HG02885 (cell line): Measurements from ENCODE around the gene CHRNA1.

ENCODE experiments used
- ATAC-seq: cut with Tn5 transposase; IDR thresholded peaks from one replicate; pipeline ENCODE4 v1.9.1; 2021; ENCODE audit warnings: mild to moderate bottlenecking; ENCODE audit not compliant: unreplicated experiment, poor library complexity

CHRNA1 gene

DNA sequence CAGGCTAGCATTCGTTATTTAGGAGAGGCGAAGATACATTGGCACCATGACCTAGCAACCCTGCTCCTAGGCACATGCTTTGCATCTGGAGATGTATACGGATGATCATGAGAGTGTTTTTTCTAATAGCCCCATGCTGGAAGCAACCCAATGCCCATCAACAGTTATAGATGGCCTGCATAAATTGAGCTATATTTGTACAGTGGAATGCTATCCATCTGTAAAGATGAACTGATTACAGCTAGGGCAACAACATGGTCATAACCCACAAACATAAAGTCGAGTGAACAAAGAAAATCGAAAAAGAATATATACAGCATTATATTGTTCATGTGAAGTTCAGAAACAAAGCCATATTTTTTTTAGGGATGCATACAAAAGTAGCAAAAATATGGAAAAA is 20.6 kb upstream of the CHRNA1 start:
- ATAC-seq = no peak

DNA sequence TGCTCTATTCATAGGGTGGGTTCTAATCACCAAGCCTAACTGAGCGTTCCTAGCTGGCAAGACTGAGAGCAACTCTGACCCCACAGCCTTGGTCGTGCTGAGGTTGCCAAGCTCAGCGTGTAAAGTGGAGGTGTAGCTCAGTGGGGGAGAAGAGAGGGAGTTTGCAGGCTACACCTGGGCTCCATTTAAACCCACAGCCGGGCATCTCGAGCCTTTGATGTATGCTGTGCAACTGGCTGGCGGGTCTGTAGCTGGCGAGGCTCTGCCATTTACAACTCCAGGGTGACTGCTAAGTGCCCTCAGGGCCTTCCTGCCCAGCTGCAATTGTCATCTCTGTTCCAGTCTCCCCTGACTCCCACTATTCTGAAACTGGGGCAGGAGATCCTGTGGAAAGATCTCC is 20.0 kb upstream of the CHRNA1 start:
- ATAC-seq = no peak

GRCh38 chr2:174781996-174782395 is 17.7 kb upstream of the CHRNA1 start:
- ATAC-seq = no peak

GRCh38 chr2:174781298-174781697 is 17.0 kb upstream of the CHRNA1 start:
- no peak for ATAC-seq

GRCh38 chr2:174780856-174781255 is 16.6 kb upstream of the CHRNA1 start:
- no peak for ATAC-seq

- no peak for ATAC-seq
Observed at GRCh38 chr2:174780191-174780840, 16.0 kb upstream of the CHRNA1 start.

- ATAC-seq = no peak
Observed at GRCh38 chr2:174779361-174779928, 15.2 kb upstream of the CHRNA1 start.

- ATAC-seq = peak; percentile 75
Observed at GRCh38 chr2:174778085-174778981, 14.1 kb upstream of the CHRNA1 start.

DNA sequence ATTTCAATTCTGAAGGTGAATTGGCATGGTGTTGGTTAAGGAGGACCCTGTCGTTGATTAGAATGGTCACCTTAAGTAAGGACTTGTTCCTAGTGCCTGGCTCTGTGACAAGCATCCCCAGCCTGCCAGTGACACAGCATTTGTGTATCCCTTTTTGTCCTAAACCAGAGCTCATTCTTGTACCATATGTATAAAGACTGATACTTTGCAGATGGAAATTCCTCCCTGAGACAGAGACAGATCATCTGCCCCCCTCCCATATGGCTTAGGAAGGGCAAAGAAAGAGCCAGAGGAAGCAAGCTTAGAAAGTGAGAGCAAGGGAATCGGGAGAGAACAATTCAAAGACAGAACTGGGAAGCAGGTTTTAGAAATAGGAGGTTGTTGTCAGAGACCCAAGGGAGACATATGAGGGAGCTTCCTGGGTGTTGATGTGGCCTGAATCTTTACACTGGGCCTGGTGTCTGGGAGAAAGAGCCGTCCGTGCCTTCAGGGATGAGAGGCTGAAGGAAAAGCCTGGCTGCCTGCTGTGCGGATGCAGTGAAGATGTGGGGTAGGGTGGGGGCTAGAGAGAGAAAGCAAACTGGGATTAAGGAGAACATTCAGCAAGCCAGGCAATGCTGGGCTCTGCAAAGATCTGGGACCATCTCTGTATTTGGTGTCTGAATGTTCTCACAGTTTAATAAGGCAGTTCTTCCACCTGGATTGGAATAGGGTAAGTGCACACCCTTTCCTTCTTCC is 13.2 kb upstream of the CHRNA1 start:
- ATAC-seq = no peak

DNA sequence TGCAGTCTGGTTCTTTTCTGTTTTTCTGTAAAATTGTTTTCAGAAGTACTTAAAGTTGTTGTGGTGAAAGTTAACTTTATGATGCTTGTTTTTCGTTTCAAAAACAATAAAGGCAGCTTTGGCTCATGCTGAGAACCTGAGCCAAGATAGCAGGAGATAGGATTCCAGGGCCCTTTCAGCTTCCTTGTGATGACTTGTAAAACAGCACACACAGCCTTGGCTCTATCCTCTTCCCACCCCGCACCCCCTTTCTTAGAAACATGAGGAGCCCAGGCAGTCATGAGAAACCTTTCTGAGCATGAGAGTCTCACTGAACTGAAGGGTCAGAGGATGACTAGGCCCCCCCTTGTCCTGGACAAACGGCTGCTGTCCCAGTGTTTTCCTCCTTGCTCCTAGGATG is 12.4 kb upstream of the CHRNA1 start:
- no peak for ATAC-seq

GRCh38 chr2:174776223-174776622 is 12.0 kb upstream of the CHRNA1 start:
- no peak for ATAC-seq

DNA sequence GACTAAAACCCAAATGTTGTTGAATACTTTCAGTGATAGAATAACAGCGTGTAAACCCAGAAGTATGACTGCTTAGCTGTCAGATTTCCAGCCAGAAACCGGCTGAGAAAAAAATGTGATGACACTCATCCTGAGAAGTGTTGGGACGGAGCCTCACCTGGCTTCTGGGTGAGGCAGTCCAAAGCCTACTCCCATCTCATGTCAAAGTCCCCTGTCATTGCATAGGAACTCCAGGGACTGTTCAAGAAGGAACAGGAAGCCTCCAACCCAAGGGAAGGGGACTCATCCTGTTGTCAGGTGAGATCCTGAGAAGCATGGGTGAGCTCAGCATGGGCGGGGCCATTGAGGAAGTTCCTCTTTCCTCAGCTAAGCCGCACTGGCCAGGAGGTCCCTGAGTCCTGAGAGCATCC is 11.3 kb upstream of the CHRNA1 start:
- no peak for ATAC-seq

DNA sequence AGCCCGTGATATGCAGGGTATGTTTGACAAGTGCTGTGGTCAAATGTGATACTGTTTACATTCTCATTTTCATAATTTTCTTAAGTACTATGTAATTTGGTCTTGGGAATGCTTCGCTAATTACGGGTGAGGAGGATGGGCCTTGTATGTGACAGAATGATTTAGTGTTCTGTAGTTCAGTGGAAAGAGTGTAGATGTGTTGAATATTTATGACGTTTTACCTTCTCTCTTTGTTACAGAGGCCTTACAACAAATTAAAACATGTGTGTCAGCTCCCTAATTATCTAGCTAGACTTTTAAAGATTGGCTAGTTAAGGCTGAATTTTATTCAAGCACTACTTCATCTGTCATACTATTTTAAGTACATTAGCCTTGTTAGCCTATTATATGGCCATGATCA is 10.6 kb upstream of the CHRNA1 start:
- ATAC-seq = no peak

DNA sequence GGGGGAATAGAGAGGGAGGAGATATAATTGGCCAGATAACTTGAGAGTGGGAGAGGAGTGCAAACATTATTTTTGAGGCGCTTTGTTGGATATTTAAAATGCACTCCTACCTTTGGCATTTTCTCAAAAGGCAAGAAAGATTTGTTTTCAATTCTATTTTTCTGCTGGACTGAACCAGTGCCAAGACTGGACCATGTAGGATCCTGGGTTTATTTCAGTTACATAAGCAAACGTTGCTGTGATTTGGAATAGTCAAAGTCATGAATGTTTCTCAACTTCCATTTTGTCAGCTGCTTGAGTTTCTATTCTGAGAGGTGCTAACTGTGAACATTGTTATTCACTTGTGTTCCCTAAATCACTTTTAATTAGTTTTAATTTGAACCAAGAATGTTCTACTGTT is 8.9 kb upstream of the CHRNA1 start:
- no peak for ATAC-seq

- ATAC-seq = no peak
Observed at GRCh38 chr2:174772472-174772801, 8.2 kb upstream of the CHRNA1 start.

GRCh38 chr2:174771631-174772471 is 7.6 kb upstream of the CHRNA1 start:
- peak; percentile 71 for ATAC-seq

- no peak for ATAC-seq
Observed at GRCh38 chr2:174771136-174771535, 6.9 kb upstream of the CHRNA1 start.

DNA sequence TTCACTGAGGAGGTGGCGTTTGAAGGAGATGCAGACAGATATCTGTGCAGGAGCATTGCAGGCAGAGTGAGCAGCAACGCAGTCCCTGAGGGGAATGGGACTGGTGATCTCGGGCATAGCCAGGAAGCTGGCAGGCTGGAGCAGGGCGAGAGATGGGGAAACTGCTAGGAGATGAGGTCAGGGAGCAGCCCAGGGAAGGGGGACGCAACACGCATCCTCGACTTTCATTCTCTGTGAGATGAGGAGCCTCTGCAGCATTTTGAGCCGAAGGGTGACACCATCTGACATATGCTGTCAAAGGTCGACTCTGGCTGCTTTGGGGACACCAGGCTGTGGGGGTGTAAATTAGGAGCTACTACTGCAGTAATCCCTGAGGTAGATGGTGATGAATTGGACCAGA is 4.3 kb upstream of the CHRNA1 start:
- no peak for ATAC-seq

DNA sequence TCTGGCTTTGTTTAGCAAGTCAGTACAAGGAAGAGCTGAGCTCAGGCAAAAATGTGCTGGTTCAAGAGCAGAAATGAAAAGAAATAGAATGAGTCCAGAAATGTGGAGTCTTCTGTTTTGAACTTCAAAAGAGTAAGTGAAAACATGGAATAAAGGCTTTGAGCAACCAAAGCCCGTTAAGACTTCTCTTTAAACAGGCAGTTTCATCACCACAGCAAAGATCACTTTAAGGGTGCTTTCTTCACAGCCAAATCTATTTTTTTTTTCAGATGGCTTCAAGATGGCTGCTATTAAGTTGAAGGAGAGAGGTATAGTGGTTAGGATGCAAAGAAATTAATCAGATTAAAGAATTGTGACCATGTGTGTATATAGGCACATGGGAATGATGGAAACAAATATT is 2.0 kb upstream of the CHRNA1 start:
- ATAC-seq = no peak

DNA sequence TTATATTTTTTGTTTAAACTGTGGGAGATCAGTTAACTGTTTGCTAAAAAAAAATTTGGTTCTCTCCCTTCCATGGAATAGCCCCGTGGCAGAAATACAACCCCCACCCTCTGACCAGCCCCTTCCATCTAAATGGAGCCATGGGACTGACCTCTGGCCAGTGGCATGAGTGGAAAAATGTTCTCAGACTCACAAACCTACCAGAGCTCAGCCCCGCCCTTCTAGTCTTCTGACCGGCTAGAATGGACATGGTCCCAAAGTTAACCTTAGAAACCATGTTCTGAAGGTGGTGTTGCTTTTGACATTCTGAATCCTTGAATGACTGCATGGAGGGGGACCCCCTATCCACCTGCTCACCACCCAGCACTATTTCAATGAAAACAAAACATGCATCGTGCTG is 1.3 kb upstream of the CHRNA1 start:
- no peak for ATAC-seq
